K562 (cell line): ENCODE measurements around the gene MYO18B. TPM values are rescaled to one million over a fixed set of nuclear protein-coding genes. Genes with fewer than 3 reads are reported as not detected.

Experiments
- ATAC-seq: fragments of 200-7000 bp; cut with Tn5 transposase; 3 replicates; pipeline ENCODE4 v1.9.1; 2020; ENCODE audit warnings: moderate library complexity
- BruUV-seq: library from RNA; stranded (reverse); fragments of 400-500 nt; replicated peaks from 2 replicates; lab custom pipeline; 2021; lab: Mats Ljungman, UMichigan
- CTCF ChIA-PET: fragments of 300-600 bp; formaldehyde crosslinking; extraction: SDS; loops from one replicate; lab custom pipeline; 2021; ENCODE audit warnings: low intra/inter-chr PET ratio; lab: Yijun Ruan, JAX
- POLR2A ChIA-PET: fragments of 300-600, 350-650 bp; sonication (Branson Sonifier 250); formaldehyde crosslinking; extraction: SDS; loops from one replicate; lab custom pipeline; 2021; ENCODE audit warnings: antibody characterized with exemption, inconsistent platforms; lab: Yijun Ruan, JAX
- DNase-seq, 4 experiments: peaks; one replicate each; pipeline versions ENCODE4 v3.0.0 to v3.0.0-alpha.2; 2011 to 2018; ENCODE audit warnings: low spot score in 3 of 4, mixed read lengths in 3 of 4; ENCODE audit errors: extremely low read depth in 1 of 4
- FAIRE-seq: peaks from 2 replicates; lab custom pipeline; 2011; peaks lifted over from hg19 to GRCh38; lab: Jason Lieb, UNC
- H2AFZ ChIP-seq: 2 replicates; pipeline ENCODE4 v1.6.0; 2011; ENCODE audit warnings: low read depth, low read length, control low read depth, inconsistent platforms
- H3K27ac ChIP-seq: fragments of 200-600 bp; 3 replicates; pipeline ENCODE4 v1.8.0; 2011; ENCODE audit warnings: low read depth, mild to moderate bottlenecking, control low read depth, inconsistent platforms, low read length, moderate library complexity, mixed read lengths; ENCODE audit errors: extremely low read depth
- H3K27me3 ChIP-seq, 2 experiments: fragments of 300-600 bp in 1 of 2; 2 replicates in 1 of 2; 3 replicates in 1 of 2; pipeline versions ENCODE4 v1.6.0 to v1.8.0; 2011; ENCODE audit warnings: inconsistent platforms in 2 of 2, low read length in 2 of 2, mild to moderate bottlenecking in 1 of 2, mixed read lengths in 1 of 2, moderate library complexity in 1 of 2; ENCODE audit not compliant: control insufficient read depth in 2 of 2, insufficient read depth in 2 of 2
- H3K36me3 ChIP-seq: fragments of 300-600 bp; 3 replicates; pipeline ENCODE4 v1.8.0; 2011; ENCODE audit warnings: mild to moderate bottlenecking, low read length, inconsistent platforms; ENCODE audit not compliant: control insufficient read depth, insufficient read depth
- H3K4me1 ChIP-seq, 2 experiments: fragments of 200-600 bp in 1 of 2; replicated peaks in 1 of 2; 2 replicates in 1 of 2; 3 replicates in 1 of 2; pipeline versions ENCODE4 v1.5.1 to v1.8.0; 2011; ENCODE audit warnings: inconsistent platforms in 2 of 2, low read length in 2 of 2, mild to moderate bottlenecking in 1 of 2, mixed read lengths in 1 of 2, moderate library complexity in 1 of 2; ENCODE audit not compliant: control insufficient read depth in 2 of 2, insufficient read depth in 2 of 2
- H3K4me2 ChIP-seq: 2 replicates; pipeline ENCODE4 v1.6.1; 2011; ENCODE audit warnings: low read length, control low read depth, inconsistent platforms, mixed read lengths; ENCODE audit not compliant: insufficient read depth
- H3K4me3 ChIP-seq: fragments of 200-600 bp; sonication (generic), shearing (Covaris generic); 2 replicates; pipeline ENCODE4 v1.5.1; 2016; ENCODE audit warnings: control low read depth, inconsistent platforms
- H3K79me2 ChIP-seq: fragments of 200-600 bp; 3 replicates; pipeline ENCODE4 v1.8.0; 2011; ENCODE audit warnings: low read length, inconsistent platforms; ENCODE audit not compliant: control insufficient read depth, insufficient read depth
- H3K9ac ChIP-seq, 2 experiments: 2 replicates each; pipeline versions ENCODE4 v1.6.0 to v1.6.1; 2011; ENCODE audit warnings: low read depth in 2 of 2, low read length in 2 of 2, control low read depth in 1 of 2, inconsistent platforms in 1 of 2, mild to moderate bottlenecking in 1 of 2, mixed read lengths in 1 of 2; ENCODE audit not compliant: insufficient read depth in 1 of 2
- H3K9me1 ChIP-seq: one replicate; pipeline ENCODE4 v1.6.0; 2011; ENCODE audit warnings: inconsistent platforms, mild to moderate bottlenecking, low read length, moderate library complexity; ENCODE audit not compliant: control insufficient read depth, insufficient read depth
- H3K9me3 ChIP-seq: replicated peaks from 2 replicates; pipeline ENCODE4 v1.5.1; 2011; ENCODE audit warnings: low read depth, low read length, inconsistent platforms; ENCODE audit not compliant: control insufficient read depth, insufficient read depth
- H4K20me1 ChIP-seq: replicated peaks from 2 replicates; pipeline ENCODE4 v1.6.1; 2011; ENCODE audit warnings: low read length, inconsistent platforms, mixed read lengths; ENCODE audit not compliant: control insufficient read depth, insufficient read depth
- BCL6 ChIP-seq: fragments of 250-450 bp; sonication (Bioruptor Pico); IDR thresholded peaks from 2 replicates; pipeline ENCODE4 v1.4.0; 2020
- CBX1 ChIP-seq: sonication (generic); IDR thresholded peaks from 2 replicates; pipeline ENCODE4 v1.6.1; 2016; ENCODE audit warnings: antibody characterized with exemption, low read depth, mild to moderate bottlenecking
- PPARD ChIP-seq: fragments of 250-450 bp; sonication (Bioruptor Pico); IDR thresholded peaks from 2 replicates; pipeline ENCODE4 v1.8.0; 2022; ENCODE audit warnings: inconsistent platforms, mild to moderate bottlenecking, moderate library complexity
- WGBS: fragments of 100-300 bp; shearing (Covaris generic); methylation state at CpG from one replicate; pipeline ENCODE4 v1.1.6; 2016; ENCODE audit warnings: low coverage, mixed read lengths; ENCODE audit not compliant: insufficient coverage; ENCODE audit errors: missing lambda C conversion rate; 5-methylcytosine and 5-hydroxymethylcytosine counted together
- in situ Hi-C: fragments of 300-500 bp; cut with MboI; formaldehyde crosslinking; loops from 4 replicates; pipeline ENCODE4 v1.15.0; 2018; ENCODE audit warnings: inconsistent platforms, mixed read lengths
- intact Hi-C: fragments of 100-400 bp; cut with micrococcal nuclease; formaldehyde crosslinking; loops from 2 replicates; pipeline ENCODE4 v1.14.2; 2022
- polyA plus RNA-seq, 8 experiments: library from polyadenylated mRNA; depleted of rRNA in 4 of 8; stranded (reverse) in 5 of 8; unstranded in 3 of 8; fragments of >200 nt; fragmentation: Nextera tagmentation in 2 of 8; fragmentation: Illumina TruSeq in 1 of 8; extraction: Ambion mirVana in 2 of 8; extraction: Trizol in 1 of 8; gene quantifications; 2 replicates each; pipeline versions ENCODE4 v1.2.1 to v1.2.3, GENCODE V29; 2011 to 2014; ENCODE audit warnings: inconsistent platforms in 1 of 8, missing spikeins in 1 of 8
- total RNA-seq, 7 experiments: library from RNA; depleted of rRNA in 6 of 7; stranded (reverse); fragments of >200 nt in 6 of 7; fragmentation: Illumina TruSeq in 2 of 7; extraction: Trizol in 2 of 7; gene quantifications; 2 replicates each; pipeline versions ENCODE4 v1.2.1 to v1.2.3, GENCODE V29; 2011 to 2021; ENCODE audit warnings: low replicate concordance in 1 of 7
- TF ChIP-seq, protein P1 (sequence below), 2 experiments: IDR thresholded peaks; 2 replicates each; pipeline ENCODE4 v1.6.1; 2011; ENCODE audit warnings: borderline replicate concordance in 1 of 2, control low read depth in 1 of 2, low read depth in 1 of 2, low read length in 1 of 2, mild to moderate bottlenecking in 1 of 2, mixed read lengths in 1 of 2, moderate library complexity in 1 of 2; ENCODE audit not compliant: insufficient read depth in 1 of 2, insufficient read length in 1 of 2, poor library complexity in 1 of 2, severe bottlenecking in 1 of 2; ENCODE audit errors: extremely low read depth in 1 of 2
- TF ChIP-seq, protein P2 (sequence below): IDR thresholded peaks from 2 replicates; pipeline ENCODE4 v1.6.1; 2014; ENCODE audit warnings: antibody characterized with exemption
- TF ChIP-seq, protein P3 (sequence below): fragments of 250-450 bp; sonication (Bioruptor Pico); IDR thresholded peaks from 2 replicates; pipeline ENCODE4 v1.5.0; 2022; ENCODE audit warnings: mild to moderate bottlenecking

Gene MYO18B
- total and polyA plus RNA-seq, 9 of the 15 experiments (the other 6 are each of a cell fraction or from before 2014, with no cell fraction given) = 0.06 to 7.0 (median 4.3) TPM

DNA sequence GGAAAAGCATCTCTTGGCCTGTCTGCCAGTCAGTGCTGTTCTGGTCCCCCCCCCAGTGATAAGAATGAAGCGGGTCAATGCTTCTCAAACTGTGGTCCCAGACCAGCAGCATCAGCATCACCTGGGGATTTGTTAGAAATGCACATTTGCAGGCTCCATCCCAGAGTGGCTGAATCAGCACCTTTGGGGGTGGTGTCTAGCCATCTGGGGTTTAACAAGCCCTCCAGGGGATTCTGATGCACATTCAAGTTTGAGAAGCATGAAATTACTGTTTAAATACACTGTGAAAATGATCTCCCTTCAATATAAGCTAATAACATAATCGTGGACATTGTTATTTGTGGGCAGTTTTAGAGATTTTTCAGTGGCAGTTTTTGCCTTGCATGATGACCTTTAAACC, 133.5 kb downstream of the MYO18B start (continued):
- TF ChIP-seq, protein P1, sequence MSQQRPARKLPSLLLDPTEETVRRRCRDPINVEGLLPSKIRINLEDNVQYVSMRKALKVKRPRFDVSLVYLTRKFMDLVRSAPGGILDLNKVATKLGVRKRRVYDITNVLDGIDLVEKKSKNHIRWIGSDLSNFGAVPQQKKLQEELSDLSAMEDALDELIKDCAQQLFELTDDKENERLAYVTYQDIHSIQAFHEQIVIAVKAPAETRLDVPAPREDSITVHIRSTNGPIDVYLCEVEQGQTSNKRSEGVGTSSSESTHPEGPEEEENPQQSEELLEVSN (IDR thresholded peaks at IDR 0.05; ENCODE audit: borderline replicate concordance in 1 of 2, extremely low read depth in 1 of 2, insufficient read depth in 1 of 2, insufficient read length in 1 of 2, low read depth in 1 of 2, low read length in 1 of 2, poor library complexity in 1 of 2, severe bottlenecking in 1 of 2) = no peak
- TF ChIP-seq PPARD (CRISPR knock-in tag) = no peak
- TF ChIP-seq, protein P2, sequence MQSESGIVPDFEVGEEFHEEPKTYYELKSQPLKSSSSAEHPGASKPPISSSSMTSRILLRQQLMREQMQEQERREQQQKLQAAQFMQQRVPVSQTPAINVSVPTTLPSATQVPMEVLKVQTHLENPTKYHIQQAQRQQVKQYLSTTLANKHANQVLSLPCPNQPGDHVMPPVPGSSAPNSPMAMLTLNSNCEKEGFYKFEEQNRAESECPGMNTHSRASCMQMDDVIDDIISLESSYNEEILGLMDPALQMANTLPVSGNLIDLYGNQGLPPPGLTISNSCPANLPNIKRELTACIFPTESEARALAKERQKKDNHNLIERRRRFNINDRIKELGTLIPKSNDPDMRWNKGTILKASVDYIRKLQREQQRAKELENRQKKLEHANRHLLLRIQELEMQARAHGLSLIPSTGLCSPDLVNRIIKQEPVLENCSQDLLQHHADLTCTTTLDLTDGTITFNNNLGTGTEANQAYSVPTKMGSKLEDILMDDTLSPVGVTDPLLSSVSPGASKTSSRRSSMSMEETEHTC = no peak
- TF ChIP-seq BCL6 (CRISPR knock-in tag) = no peak

DNA sequence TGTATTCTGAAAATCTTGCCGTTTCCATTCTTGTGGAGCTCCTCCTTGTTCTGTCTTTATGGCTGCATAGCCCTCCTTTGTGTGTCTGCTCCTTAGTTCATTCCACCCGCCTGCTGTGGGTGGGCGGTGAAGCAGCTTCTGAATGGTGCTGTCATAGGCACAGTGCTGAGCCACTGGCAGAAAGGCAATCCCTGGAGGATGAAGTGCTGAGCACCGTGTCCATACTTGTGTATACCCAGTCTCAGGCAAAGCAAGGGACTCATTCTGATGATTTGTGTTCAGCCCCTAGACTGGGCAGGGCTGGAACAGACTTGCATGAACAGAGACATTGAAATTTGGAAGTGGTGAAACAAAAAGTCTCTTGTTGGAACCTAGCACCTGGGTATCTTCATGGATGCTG, 134.9 kb downstream of the MYO18B start:
- Histone ChIP-seq H3K4me2 (no peak overlapping the region), H3K9ac (no peak overlapping the region), H3K4me1 (no peaks in the 10 kb centered on the region), H4K20me1 (no peaks in the 10 kb centered on the region; the same call in 1 of the 2 replicates), H3K4me3 (no peak overlapping the region), H3K27me3 (no peaks in the 10 kb centered on the region), H2AFZ (no peak overlapping the region), H3K9me3 (no peaks in the 10 kb centered on the region), H3K27ac (no peak overlapping the region), H3K79me2 (no peaks in the 10 kb centered on the region), H3K9me1 (no peaks in the 10 kb centered on the region), H3K36me3 (peaks cover 9% of the 10 kb centered on the region; the same call in 2 of the 3 replicates)
- no peak for FAIRE-seq
- ATAC-seq = no peak
- POLR2A ChIA-PET = no interaction called here
- WGBS = 69% methylated on average over 4 of the region's 4 CpGs
- in situ Hi-C loops (no loop called here), intact Hi-C loops (no loop called here)
- DNase-seq = no peak
- BruUV-seq = no TSS peak
- TF ChIP-seq, protein P3, sequence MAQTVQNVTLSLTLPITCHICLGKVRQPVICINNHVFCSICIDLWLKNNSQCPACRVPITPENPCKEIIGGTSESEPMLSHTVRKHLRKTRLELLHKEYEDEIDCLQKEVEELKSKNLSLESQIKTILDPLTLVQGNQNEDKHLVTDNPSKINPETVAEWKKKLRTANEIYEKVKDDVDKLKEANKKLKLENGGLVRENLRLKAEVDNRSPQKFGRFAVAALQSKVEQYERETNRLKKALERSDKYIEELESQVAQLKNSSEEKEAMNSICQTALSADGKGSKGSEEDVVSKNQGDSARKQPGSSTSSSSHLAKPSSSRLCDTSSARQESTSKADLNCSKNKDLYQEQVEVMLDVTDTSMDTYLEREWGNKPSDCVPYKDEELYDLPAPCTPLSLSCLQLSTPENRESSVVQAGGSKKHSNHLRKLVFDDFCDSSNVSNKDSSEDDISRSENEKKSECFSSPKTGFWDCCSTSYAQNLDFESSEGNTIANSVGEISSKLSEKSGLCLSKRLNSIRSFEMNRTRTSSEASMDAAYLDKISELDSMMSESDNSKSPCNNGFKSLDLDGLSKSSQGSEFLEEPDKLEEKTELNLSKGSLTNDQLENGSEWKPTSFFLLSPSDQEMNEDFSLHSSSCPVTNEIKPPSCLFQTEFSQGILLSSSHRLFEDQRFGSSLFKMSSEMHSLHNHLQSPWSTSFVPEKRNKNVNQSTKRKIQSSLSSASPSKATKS (CRISPR knock-in tag) = no peak
- no peak for TF ChIP-seq CBX1
- TF ChIP-seq, all 486 proteins: peak for 0
- CTCF ChIA-PET = no interaction called here
